Measurements from ENCODE around the gene SERPINA6.
"Not testable (repeated sequence)": the region's sequence is repeated elsewhere in the genome, so short reads cannot be mapped to it uniquely, and the experiment has no call there.

SERPINA6 gene

DNA sequence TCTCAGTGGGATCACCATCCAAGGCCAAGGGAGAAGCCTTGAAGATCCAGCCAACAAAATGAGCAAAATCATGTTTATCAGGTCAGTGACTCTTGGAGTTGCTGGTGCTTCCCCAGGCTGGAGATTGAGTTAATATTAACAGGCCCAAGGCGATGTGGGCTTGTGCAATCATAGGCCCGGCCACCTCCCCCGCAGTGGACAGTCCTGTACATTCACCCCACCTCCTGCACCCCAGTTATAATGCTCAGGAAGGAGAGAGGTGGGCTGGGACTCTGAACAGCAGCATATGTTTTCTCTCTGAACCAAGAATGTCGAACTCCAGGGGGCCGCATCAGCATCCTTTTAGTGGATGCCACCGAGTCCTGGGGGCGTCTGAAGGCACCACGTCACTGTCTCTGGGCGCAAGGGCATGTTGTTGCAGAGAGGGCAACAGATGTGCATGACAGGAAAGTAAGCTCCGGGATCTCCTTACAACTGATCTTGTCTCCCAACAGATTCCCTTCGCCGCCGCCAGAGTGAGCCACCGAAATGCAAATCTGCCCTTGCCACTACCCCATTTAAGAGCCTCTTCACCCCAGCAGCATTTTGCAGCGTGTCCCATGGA lies 32.2 kb upstream of the SERPINA6 start:
- DNase-seq: peak; percentile 26

DNA sequence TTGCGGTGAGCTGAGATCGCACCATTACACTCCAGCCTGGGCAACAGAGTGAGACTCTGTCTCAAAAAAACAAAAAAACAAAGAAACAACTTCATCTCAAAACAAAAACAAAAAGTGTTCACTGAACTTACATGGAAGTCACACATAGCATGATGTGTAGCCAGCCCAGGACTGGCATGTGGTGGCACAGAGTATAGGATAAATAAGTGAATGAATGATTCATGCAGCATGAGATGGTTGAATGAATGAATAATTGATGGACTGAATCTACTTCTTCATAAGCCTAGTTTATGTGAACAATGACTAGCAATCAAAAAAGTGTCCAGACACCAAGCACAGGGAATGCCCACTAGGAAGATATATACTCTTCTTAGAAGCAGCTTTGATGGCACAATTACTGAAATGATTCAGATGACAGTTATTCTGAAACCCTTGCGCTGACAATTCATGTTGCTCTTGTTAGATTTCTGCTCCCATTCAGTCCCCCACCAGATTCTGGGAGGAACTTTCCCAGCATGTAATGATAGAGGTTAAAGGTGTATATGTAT lies 31.6 kb upstream of the SERPINA6 start:
- DNase-seq: no peak

DNA sequence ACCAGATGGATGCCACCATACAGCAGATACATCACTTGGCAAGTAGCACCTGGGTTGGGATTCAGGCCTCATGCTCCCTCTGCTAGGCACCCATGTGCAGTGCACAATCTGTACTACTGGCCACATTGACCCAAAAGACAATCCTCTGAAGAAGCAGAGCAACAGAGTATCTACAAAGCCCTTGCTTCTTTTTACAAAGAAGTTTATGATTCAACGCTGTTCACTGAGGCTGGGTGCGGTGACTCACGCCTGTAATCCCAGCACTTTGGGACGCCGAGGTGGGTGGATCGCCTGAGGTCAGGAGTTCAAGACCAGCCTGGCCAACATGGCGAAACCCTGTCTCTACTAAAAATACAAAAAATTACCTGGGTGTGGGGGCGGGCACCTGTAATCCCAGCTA lies 31.1 kb upstream of the SERPINA6 start:
- not testable (repeated sequence) for DNase-seq

DNA sequence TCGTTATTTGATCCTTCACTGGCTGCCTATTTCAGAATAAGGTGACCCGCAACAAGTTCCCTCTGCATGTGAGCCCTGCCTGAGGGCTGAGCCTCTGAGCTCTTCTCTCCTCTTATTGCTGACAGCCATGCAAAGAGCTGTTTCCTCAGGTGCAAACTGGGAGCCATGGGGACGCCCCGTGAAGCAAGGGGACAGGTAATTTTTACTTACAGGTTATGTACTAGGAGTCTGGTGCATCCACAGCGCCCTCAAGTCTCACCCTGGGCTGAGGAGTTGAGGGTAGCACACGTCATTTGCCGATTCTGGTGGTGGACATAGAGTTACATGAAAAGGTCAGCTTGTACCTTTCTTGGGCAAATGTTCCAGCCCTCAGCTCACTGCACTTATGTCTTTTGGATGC lies 26.1 kb upstream of the SERPINA6 start:
- DNase-seq: no peak

DNA sequence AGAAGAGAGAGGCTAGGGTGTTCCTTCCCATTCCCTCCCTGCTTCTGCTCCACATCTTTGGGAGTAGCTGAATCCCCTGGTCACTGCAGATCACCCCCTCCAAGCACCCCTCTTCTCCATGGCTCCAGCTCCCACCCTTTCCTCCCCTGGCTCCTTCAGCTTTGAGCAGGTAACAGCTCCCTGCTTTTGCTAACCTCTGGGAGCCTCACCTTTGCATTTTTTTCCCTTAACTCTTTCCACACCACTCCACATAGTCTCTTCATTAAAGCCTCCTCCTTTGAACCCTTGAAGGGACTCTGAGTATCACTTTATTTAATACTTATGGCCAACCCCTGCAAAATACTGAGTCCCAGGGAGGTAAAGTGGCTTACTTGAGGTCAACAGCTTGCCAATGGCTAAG lies 25.7 kb upstream of the SERPINA6 start:
- no peak for DNase-seq

DNA sequence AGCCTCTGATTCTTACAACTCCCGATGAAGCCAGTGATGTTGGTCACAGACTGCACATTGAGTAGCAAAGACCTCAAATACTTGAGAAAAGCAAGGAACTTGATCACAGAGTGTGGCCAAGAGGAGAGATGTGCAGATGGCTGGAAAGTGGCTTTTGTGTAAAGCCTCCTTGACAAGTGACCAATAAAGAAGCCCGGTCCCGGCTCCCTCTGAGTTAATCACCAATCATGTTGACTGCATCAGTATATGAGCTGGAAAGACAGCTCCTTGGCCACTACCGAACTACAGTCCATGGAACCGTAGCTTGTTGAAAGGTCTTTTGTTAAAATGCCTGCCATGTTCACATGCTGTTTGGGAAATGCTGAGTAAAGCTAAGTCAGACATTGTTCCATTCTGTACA lies 23.7 kb upstream of the SERPINA6 start:
- DNase-seq: no peak

DNA sequence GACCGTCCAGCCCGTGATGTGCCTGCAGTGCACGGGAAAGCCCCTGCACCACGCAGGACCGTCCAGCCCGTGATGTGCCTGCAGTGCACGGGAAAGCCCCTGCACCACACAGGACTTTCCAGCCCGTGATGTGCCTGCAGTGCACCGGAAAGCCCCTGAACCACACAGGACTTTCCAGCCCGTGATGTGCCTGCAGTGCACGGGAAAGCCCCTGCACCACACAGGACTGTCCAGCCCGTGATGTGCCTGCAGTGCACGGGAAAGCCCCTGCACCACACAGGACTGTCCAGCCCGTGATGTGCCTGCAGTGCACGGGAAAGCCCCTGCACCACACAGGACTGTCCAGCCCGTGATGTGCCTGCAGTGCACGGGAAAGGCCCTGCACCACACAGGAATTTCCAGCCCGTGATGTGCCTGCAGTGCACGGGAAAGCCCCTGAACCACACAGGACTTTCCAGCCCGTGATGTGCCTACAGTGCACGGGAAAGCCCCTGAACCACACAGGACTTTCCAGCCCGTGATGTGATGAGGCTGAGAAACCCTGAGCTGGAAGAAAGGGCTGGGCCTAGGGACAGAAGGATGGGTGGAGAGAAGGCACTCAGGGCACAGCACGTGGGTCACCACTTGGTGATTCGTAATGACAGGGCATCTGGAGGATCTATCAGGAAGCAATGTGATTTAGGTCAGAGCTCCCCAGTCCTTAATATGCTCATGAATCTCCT lies 23.1 kb upstream of the SERPINA6 start:
- not testable (repeated sequence) for DNase-seq

DNA sequence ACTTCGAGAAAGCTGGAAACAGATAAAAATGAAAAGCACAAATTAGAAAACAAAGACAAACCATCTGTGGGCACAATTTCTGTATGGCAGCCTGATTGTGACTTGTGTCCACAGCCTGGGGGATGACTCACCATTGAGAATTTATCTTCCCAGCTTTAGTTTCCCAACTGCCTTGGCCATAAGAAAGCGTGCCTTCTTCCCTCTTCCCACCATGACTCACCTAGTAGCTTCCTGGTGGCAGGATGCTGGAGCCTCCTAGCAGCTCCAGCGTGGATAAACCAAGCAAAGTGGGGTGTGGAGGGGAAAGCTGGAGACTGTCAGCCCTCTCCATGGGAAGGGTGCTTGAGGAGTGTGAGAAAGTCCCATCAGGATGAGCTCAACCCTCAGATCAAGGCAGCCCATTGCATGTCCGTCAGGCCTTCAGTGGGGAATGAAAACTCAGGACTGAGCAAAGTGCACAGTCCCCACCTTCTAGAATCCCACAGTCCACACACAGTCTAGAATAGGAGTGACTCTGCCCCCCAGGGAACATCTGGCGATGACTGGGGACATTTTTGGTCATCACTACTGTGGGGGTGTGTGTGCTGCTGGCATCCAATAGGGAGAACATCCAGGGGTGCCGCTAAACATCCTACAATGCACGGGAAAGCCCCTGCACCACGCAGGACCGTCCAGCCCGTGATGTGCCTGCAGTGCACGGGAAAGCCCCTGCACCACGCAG lies 22.4 kb upstream of the SERPINA6 start:
- no peak for DNase-seq

DNA sequence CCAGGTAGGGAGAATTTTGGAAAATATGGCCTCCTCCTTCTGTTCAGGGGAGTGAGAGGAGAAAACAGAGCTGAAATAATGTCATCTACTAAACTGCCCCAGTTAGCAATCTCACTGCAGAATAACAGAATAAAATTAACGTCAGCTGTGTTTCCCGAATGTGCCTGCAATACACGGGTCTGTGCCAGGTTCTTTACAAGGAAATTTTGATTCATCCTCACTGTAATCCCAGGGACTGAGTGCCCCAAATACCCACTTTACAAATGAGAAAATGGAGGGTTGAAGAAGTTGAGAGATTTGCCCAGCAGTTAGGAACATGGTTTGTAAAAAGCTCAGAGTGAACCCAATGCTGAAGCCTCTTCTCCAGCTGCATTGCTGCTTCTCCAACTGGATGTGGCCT lies 21.3 kb upstream of the SERPINA6 start:
- DNase-seq: no peak

DNA sequence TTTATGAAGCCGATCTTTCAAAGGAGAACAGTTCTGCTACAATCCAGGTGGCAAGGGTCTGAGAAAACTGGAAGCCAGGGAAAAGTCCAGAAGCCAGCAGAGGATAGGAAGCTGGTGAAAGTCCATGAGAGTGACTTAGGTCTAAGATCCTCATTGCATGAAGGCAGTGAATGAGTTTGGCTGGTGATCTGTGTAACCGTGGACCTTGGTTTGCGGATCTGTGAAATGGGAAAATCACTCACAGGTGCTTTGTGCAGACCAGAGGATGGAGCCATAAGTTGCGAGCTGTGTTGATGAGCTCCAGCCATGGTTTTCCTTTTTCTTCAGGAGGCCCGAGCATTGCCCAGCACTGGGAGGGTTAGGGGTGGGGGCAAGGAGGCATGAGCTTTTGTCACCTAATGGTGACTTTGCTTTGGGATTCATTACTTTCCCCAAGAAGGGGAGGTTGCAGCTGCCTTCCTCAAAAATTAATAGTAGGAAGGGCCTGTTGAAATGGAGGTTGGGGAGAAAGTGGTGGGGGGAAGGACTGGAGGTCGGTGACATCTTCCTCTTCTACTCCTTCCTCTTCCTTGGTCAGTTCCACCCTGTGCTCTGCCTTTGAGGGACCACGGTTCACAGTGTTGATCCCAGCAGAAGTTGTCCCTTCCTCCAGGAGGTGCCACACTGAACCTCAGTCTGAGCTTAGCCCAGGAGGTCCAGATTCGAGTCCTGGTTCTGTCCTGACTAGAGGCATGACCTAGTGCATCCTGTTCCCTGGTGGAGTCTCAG lies 20.3 kb upstream of the SERPINA6 start:
- DNase-seq: no peak

DNA sequence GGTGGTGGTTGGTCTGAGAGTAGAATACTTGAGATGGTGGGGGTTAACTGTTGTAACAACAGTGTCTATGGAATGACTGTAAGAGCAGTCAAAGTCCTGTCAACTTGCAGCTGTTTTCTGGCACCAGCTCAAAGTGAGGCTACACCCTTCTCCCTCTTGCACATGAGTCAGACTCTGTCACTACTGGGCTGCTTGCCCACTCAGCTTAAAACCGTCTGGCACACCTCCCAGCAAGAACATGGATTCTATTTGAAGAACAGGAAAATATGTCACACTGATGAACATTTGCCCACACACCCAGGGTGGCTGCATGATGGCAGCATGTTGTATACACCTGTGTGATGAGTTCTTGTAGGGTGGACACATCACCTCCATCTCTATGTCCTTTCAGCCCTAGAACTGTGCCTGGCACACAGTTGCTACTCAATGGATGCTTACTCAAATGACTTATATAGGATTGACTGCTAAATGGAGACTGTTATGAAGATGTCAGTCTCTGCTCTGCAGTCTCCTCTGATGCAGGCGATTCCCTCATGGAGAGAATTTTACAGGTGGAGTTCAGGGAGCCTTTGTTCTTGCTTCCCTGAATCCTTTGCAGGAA lies 19.3 kb upstream of the SERPINA6 start:
- DNase-seq: no peak

DNA sequence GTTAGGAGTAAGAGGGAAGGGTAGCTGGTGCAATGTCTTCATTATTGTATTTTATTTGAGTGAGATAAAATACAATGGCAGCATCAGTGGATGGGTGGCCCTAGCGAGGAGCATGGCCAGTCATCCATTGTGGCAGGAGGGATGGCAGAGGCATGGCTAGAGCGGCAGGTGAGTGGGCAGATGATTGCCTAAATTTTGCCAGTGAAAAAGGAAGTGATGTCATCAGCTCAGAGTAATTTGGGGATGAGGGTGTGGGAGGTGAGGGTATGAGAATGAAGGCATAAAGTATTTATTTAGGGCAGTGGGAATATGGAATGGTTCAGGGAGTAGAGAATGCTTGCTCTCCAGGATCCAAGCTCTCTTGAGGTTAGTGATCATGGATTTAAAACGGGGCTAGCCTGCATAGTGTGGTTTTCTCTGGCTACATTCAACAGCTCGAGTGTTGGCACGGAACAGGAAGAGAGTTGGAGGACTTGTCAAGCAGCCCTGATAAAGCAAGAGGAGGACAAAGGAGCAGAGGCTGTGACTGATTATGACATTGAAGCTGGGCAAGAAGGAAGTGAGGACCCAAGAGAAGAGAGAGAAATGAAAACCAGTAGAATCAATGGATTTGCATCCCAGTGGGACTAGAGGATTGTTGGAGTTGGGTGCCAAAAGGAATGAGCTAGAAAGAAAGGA lies 18.7 kb upstream of the SERPINA6 start:
- no peak for DNase-seq

DNA sequence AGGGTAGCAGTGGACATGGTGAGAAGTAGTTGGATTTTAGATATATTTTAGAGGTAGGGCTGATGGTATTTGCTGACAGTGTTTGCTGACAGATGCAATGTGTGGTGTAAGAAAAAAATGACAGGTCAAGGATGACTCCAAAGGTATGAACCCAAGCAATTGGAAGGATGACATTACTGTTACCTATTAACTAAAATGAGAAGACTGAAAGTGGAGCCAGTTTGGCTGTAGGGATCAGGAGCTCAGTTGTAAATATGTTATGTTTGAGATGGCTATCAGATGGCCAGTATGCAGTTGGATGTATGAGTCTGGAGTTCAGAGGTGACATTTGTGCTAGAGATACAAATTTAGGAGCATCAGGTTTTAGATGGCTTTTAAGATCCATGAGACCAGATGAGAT lies 17.4 kb upstream of the SERPINA6 start:
- no peak for DNase-seq

DNA sequence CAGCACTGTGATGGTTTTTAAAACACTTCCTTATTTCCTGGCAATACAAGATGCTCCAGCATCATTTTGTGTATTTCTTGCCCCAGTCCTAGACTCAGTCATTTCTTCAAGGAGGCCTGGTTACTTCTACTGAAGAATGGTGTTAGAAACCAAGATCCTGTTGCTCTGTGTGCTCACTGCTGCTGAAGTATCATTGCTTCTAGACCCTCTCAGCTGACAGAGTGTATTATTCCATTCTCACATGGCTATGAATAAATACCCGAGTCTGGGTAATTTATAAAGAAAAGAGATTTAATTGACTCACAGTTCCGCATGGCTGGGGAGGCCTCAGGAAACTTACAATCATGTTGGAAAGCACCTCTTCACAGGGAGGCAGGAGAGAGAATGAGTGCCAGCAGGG lies 14.9 kb upstream of the SERPINA6 start:
- no peak for DNase-seq

DNA sequence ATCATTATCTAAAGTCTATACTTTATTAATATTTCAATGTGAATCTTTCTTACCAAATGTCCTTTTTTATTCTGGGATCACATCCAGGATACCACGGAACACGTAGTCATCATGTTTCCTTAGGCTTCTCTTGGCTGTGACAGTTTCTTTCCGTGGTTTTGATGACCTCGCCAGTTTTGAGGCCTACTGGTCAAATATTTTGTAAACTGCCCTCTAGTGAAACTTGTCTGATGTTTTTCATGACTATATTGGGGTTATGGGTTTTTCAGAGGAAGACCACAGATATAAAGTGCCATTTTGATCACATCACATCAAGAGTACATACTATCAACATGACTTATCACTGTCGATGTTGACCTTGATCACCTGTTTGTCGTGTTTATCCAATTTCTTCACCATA lies 14.1 kb upstream of the SERPINA6 start:
- DNase-seq: no peak

DNA sequence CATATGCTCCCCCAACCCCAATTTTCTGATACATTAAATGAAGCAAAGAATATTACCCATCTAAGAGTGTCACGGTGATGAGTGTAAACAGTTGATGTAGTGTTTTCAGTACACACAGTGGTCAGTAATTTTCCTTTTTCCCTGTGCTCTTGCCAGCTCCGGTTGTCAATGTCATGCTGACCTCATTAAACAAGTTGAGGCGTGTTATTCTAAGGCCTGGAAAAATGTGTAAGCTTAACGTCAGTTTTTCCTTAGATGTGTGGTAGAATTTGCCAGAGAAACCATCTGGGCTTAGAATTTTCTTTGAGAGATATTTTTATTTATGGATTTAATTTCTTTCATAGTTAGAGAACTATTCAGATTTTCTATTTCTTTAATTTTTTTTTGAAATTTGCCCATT lies 11.7 kb upstream of the SERPINA6 start:
- DNase-seq: no peak

DNA sequence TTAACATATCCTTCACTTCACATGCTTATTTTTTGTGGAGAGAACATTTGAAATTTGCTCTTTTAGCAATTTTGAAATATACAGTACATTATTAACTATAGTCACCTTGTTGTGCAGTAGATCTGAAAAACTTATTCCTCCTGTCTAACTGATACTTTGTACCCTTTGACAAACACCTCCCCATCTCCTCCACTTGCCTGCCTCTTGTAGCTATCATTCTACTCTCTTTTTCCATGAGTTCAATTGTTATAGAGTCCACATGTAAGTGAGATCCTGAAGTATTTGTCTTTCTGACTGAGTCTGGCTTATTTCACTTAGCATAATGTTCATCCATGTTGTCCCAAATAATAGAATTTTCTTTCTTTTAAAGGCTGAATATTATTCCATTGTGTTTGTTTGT lies 9.5 kb upstream of the SERPINA6 start:
- DNase-seq: no peak

DNA sequence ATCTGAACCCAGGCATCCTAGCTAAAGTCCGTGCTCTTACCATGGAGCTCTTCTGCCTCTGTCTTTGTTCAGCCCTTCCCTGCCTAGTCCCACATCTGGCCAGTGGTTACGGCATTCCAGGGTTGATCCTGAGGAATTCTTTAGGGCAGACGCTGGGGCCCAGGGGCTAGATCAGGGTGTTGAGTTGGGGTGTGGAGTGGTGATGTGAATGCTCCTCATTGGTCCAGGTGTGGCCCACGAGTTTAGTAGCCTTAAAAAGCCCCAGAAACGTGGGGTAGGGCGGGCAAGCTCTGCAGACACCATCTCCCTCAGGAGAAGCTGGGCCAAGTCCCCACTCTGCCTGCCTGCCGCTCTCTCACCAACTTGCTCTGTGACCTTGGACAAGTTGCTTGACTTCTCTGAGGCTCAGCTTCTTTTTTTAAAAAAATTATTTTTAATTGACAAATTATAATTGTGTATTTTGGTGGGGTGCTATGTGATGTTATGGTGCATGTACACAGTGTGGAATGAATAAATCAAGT lies 9.0 kb upstream of the SERPINA6 start:
- no peak for DNase-seq

DNA sequence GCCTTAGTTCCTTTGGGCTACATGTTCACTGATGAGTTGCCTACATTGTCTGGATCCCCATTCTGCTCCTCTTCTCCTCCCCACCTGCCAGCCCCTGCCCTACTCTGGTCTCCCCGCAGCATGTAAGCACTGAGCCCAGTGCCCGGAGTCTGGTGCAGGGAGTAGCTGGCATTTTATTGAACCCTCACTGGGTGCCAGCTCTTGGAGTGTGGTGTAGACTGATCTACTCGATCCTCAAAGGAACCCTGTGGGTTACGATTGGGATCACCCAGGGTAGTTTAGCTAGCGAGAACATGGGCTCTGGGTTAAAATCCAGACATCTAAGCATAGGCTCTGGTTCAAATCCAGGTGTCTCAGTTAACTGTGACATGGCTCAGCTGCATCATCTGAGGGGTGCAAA lies 8.3 kb upstream of the SERPINA6 start:
- no peak for DNase-seq

DNA sequence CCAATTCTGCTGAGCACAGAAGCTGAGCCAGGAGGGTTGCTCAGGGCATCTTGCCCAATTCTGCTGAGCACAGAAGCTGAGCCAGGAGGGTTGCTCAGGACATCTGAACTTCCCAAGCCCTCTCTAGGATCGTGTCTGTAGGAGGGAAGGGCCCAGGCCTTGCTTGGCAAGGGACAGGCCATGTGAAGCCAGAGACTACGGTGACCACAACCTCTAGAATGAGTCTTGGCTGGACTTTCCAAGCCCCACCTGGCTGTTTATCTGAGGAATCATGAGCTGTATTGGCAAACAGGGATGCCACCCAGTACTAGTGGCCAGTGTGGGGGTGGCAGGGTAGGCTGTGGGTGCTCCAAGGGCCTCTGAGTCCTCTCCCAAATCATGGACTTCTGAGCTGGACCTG lies 7.7 kb upstream of the SERPINA6 start:
- no peak for DNase-seq

DNA sequence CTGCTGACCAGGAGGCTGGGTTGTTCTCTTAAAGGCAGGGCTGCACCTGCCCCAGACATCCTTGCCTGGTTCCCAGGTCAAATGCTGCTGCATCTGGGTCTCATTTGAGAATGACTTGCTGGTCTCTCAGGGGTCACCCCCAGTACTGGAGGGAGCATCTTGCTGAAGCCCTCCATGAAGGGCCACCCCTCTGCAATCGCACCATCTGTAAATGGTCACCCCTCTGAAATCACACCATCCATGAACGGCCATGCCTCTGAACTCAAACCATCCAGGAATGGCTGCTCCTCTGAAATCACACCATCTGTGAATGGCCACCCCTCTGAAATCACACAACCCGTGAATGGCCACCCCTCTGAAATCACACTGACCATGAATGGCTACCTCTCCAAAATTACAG lies 7.3 kb upstream of the SERPINA6 start:
- no peak for DNase-seq

DNA sequence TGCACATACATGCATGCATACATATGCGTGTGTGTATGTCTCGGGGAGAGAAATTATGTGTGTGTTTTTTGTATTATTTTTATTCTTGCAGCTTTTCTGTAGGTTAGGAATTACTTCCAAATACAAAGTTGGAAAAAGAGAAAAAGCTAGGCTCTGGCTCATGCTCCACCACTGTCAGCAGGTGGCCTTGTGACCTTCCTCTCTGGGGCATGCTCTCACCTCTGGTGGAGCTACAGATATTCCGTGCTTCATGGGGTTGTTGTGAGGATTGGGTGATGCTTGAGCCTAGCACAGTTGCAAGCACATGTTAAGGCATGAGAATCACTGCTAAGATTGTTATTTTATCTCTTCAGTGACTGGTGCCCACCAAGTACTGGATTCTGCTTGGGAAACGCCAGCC lies 6.7 kb upstream of the SERPINA6 start:
- no peak for DNase-seq
